ENCODE data around the gene PPFIA1. TPM values are rescaled to one million over a fixed set of nuclear protein-coding genes. Genes with fewer than 3 reads are reported as not detected.
"Not testable (repeated sequence)": the region's sequence is repeated elsewhere in the genome, so short reads cannot be mapped to it uniquely, and the experiment has no call there.

The PPFIA1 gene
- total RNA-seq, 1 experiment from 2014 or later: 48.6 TPM

GRCh38 chr11:70251659-70252321, 18.7 kb upstream of the PPFIA1 start:
- no peak for DNase-seq (ENCODE audit: low spot score)

- DNase-seq (ENCODE audit: low spot score): no peak
Measured at GRCh38 chr11:70252844-70253243, 17.6 kb upstream of the PPFIA1 start.

DNA sequence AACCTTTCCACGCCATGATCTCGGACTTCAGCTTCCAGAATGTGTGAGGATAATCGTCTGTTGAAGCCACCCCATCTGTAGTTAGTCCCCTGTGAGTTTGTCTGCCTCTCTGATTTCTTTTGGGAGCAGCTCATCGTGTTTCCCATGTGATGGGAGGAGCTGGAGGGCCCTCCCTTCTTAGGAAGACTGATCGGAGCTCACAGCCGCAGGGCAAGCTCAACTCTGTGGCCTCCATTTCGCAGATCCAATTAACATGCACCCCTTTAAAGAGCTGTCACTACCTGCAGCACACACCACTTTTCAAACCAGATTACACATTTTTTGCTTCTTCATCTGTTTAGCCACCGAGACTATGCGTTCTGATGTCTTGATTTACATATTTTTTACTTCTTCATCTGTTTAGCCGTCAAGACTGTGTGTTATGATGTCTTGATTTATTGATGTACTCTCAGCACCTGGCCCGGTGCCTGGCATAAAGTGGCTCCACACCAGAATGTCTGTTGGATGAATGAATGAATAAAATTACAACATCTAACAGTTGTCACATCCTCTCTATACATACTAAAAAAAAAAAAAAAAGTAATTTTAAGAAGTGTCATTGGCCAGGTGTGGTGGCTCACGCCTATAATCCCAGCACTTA, 14.9 kb upstream of the PPFIA1 start:
- DNase-seq (ENCODE audit: low spot score): no peak

DNA sequence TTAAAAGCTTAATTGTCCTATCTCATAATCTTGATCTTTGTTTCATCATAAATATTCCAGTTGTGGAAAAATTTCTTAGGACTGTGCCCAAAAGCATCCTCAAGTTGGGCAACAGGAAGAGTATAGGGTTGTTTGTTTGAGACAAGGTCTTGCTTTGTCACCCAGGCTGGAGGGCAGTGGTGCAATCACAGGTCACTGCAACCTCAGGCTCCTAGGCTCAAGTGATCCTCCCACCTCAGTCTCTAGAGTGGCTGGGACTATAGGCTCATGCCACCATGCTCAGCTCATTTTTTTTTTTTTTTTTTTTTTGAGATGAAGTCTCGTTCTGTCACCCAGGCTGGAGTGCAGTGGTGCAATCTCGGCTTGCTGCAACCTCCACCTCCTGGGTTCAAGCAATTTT, 11.4 kb upstream of the PPFIA1 start:
- not testable (repeated sequence) for DNase-seq (ENCODE audit: low spot score)

DNA sequence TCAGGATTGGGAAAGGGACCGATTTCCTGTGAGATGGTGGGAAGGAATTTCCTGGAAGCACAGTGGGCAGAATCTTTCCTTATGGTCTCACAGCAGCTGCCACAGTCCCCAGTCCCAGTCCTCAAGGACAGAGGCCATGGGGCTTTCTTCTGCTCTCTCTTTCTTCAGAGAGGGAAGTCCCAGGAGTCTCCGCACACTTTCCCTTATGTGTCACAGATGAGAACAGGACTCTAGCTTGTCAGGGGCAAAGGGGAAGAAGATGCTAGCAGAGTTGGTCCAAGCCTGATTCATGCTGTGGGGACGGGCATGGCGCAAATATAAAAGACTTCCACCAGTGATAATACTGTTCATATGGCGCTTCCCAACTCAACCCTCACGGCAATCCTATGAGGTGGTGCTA, 7.5 kb upstream of the PPFIA1 start:
- DNase-seq (ENCODE audit: low spot score): no peak

DNA sequence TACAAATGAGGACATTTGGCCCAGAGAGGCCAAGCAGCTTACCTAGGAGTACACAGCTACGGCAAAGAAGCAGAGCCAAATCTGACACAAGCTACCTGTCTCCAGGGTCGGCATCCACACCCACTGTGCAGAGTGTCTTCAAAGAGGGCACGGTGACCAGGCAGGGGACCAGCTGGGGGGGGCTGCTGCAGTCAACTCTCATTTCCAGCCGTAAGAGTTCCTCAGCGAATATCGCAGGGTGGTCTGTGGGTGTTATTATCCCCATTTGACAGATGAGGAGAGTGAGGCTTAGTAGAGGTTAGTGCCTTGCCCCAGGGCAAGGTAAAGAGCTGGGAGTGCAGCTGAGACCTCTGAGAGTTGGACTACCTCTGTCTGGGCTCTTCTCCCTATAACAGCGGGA, 7.1 kb upstream of the PPFIA1 start:
- no peak for DNase-seq (ENCODE audit: low spot score)

GRCh38 chr11:70265341-70265740, 5.1 kb upstream of the PPFIA1 start:
- no peak for DNase-seq (ENCODE audit: low spot score)

GRCh38 chr11:70267405-70267950, 3.0 kb upstream of the PPFIA1 start:
- DNase-seq (ENCODE audit: low spot score): no peak

DNA sequence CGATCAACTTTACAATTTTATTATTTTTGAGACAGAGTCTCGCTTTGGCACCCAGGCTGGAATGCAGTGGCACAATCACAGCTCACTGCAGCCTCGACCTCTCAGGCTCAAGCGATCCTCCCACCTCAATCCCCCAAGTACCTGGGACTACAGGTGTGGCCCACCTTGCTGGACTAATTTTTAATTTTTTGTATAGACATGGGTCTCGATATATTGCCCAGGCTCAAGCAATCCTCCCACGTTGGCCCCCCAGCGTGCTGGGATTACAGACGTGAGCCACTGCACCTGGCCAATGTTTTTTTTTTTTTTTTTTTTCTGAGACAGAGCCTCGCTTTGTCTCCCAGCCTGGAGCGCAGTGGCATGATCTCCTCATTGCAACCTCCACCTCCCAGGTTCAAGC, 2.0 kb upstream of the PPFIA1 start:
- DNase-seq (ENCODE audit: low spot score): no peak

GRCh38 chr11:70270877-70271648, 573 bp downstream of the PPFIA1 start:
- peak; percentile 54 for DNase-seq (ENCODE audit: low spot score)

GRCh38 chr11:70271649-70271953, 1.1 kb downstream of the PPFIA1 start:
- DNase-seq (ENCODE audit: low spot score): no peak

GRCh38 chr11:70272009-70272408, 1.5 kb downstream of the PPFIA1 start:
- DNase-seq (ENCODE audit: low spot score): no peak

GRCh38 chr11:70278994-70279393, 8.5 kb downstream of the PPFIA1 start:
- DNase-seq (ENCODE audit: low spot score): no peak

DNA sequence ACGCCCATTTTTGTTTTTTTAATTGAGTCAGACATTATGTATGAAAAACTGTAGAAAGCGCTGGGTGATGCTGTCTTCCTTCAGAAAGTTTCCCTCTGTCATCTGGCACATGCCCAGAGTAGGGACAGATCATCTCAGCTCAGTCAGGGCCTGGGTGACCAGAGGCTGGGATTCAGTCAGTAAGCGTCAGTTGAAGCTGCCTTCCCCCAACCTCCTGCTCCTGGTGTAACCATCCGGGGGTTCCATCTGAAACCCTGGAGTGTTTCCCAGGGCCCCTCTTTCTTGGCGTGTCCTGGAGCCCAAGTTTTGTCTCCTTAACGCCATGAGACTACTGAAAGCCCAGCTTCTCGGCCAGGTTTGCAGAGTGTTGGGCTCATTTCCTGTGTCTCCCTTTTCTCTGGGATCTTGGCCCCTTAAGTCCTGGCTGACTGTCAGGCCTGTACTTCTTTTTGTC, 10.7 kb downstream of the PPFIA1 start:
- no peak for DNase-seq (ENCODE audit: low spot score)

GRCh38 chr11:70282012-70282411, 11.5 kb downstream of the PPFIA1 start:
- DNase-seq (ENCODE audit: low spot score): no peak

- no peak for DNase-seq (ENCODE audit: low spot score)
Measured at GRCh38 chr11:70288721-70289120, 18.2 kb downstream of the PPFIA1 start.

DNA sequence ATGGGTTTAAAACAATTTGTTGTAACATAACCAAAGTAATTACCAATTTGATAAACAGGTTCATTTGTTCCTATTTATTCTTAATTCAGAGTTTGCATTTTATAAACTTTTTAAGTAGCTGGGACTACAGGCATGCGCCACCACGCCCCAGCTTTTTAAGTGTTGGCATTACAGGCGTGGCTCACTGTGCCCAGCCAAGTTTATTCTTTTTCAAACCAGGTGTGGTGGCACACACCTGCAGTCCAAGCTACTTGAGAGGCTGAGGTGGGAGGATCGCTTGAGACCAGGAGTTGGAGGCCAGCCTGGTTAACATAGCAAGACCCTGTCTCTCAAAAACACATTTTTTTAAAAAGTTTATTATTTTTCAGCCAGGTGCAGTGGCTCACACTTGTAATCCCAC, 19.1 kb downstream of the PPFIA1 start:
- no peak for DNase-seq (ENCODE audit: low spot score)

- DNase-seq (ENCODE audit: low spot score): no peak
Measured at GRCh38 chr11:70290361-70291065, 20.0 kb downstream of the PPFIA1 start.

DNA sequence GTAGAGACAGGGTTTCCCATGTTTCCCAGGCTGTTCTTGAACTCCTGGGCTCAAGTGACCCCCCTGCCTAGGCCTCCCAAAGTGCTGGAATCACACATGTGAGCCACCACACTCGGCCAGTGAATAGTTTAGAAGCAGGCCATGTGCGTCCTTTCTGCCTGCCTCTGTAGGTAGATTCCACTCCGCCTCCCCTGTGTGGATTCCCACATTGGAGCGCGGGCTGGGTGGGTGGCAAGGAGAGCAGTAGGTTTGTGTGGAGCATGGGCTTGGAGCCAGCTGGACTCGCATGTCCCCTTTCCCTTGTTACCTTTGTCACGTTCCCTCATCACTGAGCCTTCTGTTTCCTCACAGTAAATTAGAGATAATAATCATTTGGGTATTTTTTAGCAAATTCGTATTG, 21.7 kb downstream of the PPFIA1 start:
- DNase-seq (ENCODE audit: low spot score): no peak

DNA sequence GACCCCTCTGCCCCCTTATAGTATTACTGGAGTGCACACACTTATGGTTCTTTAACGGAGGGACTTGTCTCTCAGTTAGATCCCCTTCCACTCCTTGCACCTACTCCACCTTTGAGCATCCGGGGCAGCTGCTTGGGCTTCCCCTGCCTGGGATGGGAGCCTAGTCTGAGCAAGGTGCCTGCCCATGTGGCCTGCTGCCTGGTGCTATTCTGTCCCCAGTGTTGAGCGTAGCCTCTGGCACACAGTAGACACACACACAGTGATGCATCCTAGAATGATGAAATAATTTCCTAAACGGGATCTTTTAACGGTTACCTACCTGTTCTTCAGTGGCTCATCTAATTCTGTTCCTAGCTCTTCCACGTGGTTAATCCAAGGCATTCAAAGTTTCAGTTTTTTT, 22.4 kb downstream of the PPFIA1 start:
- DNase-seq (ENCODE audit: low spot score): no peak

GRCh38 chr11:70295166-70295565, 24.7 kb downstream of the PPFIA1 start:
- DNase-seq (ENCODE audit: low spot score): not testable (repeated sequence)

DNA sequence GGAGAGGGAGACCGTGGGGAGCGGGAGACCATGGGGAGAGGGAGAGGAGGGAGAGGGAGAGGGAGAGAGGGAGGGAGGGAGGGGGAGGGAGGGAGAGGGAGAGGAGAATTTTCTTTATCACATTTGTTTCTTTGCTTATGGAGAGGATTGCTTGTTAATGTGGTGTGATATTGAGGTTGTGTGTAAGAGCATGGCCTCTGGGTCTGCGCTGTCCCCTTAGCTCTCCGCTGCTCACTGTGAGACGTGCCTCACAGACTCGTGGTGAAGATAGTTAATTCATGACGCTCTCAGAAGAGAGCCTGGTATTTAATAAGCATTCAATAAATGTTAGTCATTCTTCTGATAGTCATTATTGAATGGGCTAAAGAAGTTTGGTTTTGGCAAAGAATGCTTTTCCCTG, 26.2 kb downstream of the PPFIA1 start:
- no peak for DNase-seq (ENCODE audit: low spot score)

Data from HT-29 (cell line).